HG03025 (cell line): Measurements from ENCODE around the gene CRACR2B.

Experiments used
- ATAC-seq: cut with Tn5 transposase; IDR thresholded peaks from one replicate; pipeline ENCODE4 v1.9.1; 2021; ENCODE audit warnings: mild to moderate bottlenecking, moderate library complexity; ENCODE audit not compliant: unreplicated experiment, low FRiP score

Gene CRACR2B

GRCh38 chr11:863910-864827, 36.5 kb downstream of the CRACR2B start:
- ATAC-seq = no peak

GRCh38 chr11:864898-865297, 37.2 kb downstream of the CRACR2B start:
- no peak for ATAC-seq

DNA sequence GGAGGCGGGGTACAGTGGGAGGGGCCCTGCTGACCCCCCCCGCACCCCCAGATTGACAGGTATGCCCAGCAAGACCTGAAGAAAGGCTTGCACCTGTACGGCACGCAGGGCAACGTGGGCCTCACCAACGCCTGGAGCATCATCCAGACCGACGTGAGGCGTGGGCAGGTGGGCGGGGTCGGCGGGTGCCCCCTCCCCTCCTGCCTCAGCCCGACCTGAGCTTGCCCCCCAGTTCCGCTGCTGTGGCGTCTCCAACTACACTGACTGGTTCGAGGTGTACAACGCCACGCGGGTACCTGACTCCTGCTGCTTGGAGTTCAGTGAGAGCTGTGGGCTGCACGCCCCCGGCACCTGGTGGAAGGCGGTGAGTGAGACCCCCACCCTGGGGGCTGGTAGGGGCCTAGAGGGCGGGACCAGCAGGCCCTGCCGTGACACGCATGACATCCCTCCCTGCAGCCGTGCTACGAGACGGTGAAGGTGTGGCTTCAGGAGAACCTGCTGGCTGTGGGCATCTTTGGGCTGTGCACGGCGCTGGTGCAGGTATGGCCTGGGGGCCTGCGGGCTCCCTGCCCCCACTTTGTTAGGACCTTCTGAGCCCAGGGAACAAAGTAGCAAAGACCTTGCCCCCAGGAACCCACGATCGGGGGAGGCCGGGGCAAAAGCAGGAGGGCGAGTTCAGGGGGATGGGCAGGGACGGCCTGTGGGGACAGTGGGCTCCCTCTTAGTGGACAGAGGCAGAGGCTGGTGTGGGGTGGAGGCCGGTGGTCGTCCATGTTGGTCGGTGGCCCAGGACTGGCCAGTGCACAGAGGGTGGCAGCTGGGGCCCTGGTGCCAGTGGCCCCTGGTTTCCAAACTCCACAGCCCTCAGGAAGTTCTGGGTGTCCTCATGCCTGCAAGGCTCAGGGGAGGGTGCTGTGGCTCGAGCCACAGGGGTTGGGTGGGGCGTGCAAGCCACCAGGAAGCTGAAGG, 38.0 kb downstream of the CRACR2B start:
- ATAC-seq = no peak

GRCh38 chr11:866481-866880, 38.8 kb downstream of the CRACR2B start:
- no peak for ATAC-seq

DNA sequence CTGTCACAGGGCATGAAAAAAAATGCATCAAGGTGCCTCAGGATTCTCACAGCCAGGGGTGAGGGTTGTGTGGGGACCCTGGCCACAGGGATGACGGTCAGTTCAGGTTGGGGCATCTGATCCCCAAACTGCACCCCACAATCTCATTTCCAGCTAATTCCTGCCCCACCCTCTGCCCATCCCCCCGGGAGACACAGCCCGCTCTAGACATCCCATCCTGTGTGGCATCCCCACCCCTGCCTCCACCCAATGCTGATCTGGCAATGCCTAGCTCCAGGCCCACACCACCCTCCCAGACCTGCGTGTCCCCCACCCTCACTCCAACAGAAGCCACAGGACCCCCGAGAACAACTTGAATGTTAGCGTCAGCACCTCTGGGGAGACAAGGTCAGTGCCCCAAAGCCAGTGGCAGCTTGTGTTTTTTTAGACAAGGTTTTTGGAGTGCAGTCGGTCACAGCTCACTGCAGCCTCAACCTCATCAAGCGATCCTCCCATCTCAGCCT, 40.2 kb downstream of the CRACR2B start:
- ATAC-seq = no peak

- ATAC-seq = no peak
These were observed 40.7 kb downstream of the CRACR2B start for GRCh38 chr11:868394-868793.

- no peak for ATAC-seq
These were observed 41.1 kb downstream of the CRACR2B start for GRCh38 chr11:868802-869201.

GRCh38 chr11:869399-870126, 41.8 kb downstream of the CRACR2B start:
- ATAC-seq = no peak

GRCh38 chr11:870127-870413, 42.4 kb downstream of the CRACR2B start:
- ATAC-seq = no peak

DNA sequence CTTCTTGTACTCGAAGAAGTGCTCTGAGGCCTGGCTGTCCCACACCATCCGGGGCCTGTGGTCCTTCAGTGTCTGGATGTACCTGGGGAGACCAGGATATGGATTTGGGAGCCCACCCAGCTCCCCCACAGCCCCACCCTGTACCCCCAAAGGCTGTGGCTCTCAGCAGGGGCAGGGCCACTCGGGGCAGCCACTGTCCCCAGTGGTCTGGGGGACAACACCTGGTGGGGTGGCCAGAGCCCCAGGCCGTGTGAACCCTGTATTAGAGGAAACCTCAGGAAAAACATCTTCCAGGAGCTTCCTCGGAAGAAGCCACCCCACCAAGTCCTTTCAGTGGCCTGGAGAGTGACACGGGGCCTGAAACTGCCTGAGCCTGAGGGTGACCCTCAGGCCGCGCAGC, 42.7 kb downstream of the CRACR2B start:
- no peak for ATAC-seq

DNA sequence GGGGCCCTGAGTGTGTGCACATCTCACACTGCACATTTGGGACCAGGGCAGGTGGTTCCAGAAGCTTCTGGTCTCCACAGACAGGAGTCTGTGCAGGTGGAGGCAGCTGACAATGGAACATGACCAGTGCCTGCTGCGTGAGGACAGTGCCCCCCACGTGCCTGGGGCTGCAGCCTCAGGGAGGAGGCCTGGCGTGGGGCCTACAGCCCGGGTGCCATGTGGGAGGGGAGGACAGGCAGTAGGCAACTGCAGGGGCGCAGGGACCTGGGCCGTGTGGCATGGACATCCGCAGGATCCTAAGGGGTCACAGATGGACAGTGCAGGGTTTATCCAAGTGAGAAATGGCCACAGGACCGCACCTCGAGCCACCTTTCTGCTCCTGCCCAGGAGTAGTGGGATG, 43.8 kb downstream of the CRACR2B start:
- no peak for ATAC-seq

DNA sequence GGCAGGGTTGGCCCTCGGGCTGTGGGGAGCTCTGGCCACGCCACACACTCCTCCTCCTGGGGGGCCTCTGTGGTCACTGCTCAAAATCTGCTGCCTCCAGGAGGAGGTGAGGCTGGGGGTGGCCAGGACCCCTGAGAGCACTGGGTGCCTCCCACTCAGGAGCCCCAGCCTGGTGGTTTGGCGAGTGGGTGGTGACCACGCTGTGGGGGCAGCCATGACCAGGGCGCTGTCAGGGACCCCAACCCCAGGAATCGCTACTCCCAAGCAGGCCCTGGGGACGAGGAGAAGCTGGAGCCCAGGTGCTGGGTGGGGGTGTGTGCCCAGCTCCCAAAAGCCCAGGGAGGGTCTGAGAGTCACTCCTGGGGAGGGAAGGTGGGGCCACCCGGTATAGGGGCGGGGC, 45.1 kb downstream of the CRACR2B start:
- ATAC-seq = no peak

DNA sequence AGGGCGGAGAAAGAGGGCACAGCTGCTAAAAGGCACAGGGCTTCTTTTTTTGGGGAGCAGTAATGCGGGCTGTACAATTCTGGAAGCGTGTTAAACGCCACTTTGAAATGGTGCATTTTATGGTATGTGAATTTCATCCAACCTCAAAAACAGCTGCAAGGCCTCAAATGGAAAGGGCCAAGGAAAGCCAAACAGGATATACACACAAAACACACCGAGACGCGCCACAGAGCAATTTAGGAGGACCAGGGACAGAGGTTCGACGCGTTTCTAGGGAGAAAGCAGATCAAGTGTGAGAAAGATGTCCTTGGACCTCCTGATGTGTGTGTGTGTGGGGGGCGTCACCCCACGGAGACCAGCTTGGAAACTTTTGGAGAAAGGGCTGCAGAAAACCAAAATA, 46.0 kb downstream of the CRACR2B start:
- ATAC-seq = no peak

DNA sequence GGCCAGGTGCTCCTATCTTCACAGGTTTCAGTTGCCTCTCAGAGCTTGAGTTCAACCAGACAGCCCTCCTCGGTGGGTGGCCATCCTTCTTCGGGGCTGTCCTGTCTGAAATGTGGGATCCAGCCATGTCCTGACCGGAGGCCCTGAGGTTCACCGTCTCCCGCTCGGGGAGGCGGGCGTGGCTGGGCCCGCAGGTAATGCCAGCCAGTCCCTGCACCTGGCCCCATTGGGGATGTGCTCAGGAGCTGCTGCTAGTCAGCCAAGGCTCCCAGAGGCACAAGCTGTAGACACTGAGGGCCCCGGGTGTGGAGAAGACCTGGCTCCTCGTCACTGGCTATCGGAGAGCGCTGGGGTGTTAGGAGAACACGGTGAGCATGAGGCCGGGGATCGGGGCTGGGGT, 47.5 kb downstream of the CRACR2B start:
- no peak for ATAC-seq

GRCh38 chr11:875769-876301, 48.1 kb downstream of the CRACR2B start:
- ATAC-seq = no peak

GRCh38 chr11:876545-876944, 48.8 kb downstream of the CRACR2B start:
- no peak for ATAC-seq

- ATAC-seq = no peak
These were observed 49.8 kb downstream of the CRACR2B start for GRCh38 chr11:877565-877964.

DNA sequence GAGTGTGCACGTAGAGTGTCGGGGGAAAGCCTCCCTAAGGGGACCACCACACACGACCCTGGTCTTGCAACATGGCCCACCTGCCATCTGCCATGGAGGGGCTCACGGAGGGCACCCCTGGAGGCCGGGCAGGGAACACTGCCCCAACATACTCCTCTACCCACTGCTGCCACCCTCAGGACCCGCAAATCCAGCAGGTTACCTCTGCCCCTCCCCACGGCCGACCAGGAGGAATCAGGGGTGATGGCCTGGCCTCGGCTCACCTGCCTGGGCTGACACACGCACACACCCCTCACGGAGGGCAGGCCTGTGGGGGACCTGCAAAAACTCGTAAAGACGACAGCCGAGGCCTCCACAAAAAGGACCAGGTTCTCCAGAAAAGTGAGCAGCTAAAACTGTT, 52.7 kb downstream of the CRACR2B start:
- no peak for ATAC-seq
